Measurements from ENCODE around the gene CNNM4.

DNA sequence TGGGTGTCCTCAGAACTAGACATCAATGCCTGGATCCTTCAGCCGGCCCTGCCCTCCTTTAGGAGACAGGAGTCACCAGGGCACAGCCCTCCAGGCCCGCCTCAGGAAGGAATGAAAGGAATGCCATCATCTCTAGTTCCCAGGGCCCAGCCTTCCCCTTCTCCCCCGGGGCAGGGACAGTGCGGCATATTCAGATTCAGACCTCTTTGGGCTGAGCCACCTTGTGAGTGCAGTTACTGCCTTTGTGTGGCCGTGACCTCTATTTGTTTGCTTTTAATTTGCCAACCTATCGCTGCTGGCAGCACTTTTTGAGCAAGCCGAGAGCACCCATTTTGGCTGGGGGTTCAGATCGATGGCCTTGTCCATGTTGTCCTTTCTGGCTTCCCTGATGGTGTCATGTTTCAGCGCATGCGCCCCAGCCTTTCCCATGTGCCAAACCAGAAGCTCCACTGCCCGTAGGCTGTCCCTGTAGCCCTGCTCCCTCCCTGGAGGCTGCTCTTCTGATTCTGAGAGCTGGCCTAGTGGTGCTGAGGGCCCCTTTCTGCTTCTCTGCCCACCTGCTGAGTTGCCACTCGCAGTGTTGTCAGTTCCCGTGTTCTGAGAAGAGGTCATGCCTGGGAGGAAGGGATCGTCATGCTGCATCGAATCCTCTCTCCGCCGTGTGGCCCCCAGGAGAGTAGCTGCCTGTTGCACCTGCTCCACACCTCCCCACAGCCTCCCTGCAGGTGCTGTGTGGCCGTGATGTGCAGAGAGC, 72.2 kb downstream of the CNNM4 start:
- TF ChIP-seq, protein P1, sequence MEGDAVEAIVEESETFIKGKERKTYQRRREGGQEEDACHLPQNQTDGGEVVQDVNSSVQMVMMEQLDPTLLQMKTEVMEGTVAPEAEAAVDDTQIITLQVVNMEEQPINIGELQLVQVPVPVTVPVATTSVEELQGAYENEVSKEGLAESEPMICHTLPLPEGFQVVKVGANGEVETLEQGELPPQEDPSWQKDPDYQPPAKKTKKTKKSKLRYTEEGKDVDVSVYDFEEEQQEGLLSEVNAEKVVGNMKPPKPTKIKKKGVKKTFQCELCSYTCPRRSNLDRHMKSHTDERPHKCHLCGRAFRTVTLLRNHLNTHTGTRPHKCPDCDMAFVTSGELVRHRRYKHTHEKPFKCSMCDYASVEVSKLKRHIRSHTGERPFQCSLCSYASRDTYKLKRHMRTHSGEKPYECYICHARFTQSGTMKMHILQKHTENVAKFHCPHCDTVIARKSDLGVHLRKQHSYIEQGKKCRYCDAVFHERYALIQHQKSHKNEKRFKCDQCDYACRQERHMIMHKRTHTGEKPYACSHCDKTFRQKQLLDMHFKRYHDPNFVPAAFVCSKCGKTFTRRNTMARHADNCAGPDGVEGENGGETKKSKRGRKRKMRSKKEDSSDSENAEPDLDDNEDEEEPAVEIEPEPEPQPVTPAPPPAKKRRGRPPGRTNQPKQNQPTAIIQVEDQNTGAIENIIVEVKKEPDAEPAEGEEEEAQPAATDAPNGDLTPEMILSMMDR (conservative IDR thresholded peaks at IDR 0.05; ENCODE audit: low read depth, low read length) = no peak
- TF ChIP-seq POLR2A (IDR thresholded peaks at IDR 0.05; ENCODE audit: low read depth, low read length) (no peak), BHLHE40 (IDR thresholded peaks at IDR 0.05; ENCODE audit: low read depth, low read length) (no peak)
- TF ChIP-seq, protein P2, sequence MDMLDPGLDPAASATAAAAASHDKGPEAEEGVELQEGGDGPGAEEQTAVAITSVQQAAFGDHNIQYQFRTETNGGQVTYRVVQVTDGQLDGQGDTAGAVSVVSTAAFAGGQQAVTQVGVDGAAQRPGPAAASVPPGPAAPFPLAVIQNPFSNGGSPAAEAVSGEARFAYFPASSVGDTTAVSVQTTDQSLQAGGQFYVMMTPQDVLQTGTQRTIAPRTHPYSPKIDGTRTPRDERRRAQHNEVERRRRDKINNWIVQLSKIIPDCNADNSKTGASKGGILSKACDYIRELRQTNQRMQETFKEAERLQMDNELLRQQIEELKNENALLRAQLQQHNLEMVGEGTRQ (IDR thresholded peaks at IDR 0.05; ENCODE audit: low read depth, low read length) = no peak
